H1 (cell line): ENCODE data around the gene GNA12. TPM values are rescaled to one million over a fixed set of nuclear protein-coding genes. Genes with fewer than 3 reads are reported as not detected.

Experiments used
- CTCF ChIA-PET: fragments of 300-600 bp; sonication (Branson Sonifier 250); formaldehyde crosslinking; loops from one replicate; lab custom pipeline; 2021; ENCODE audit not compliant: partially characterized antibody; lab: Charles Lee
- POLR2A ChIA-PET: fragments of 300-600 bp; sonication (Branson Sonifier 250); formaldehyde crosslinking; loops from one replicate; lab custom pipeline; 2021; ENCODE audit warnings: inconsistent platforms; ENCODE audit not compliant: partially characterized antibody; lab: Charles Lee
- DNase-seq, 2 experiments: peaks; one replicate each; pipeline versions ENCODE4 v3.0.0 to v3.0.0-alpha.2; 2010 to 2022; ENCODE audit warnings: low spot score in 2 of 2, low read depth in 1 of 2, mixed read lengths in 1 of 2
- FAIRE-seq: peaks from 2 replicates; lab custom pipeline; 2011; peaks lifted over from hg19 to GRCh38; lab: Jason Lieb, UNC
- H2AFZ ChIP-seq: 2 replicates; pipeline ENCODE4 v1.8.1; 2012; ENCODE audit warnings: low read length, inconsistent platforms
- H2AK5ac ChIP-seq: 2 replicates; pipeline ENCODE4 v1.6.1; 2013; ENCODE audit warnings: low read depth, low read length
- H2BK120ac ChIP-seq: replicated peaks from 2 replicates; pipeline ENCODE3; 2013; ENCODE audit warnings: low read depth, low read length, inconsistent platforms
- H2BK12ac ChIP-seq: 2 replicates; pipeline ENCODE4 v1.6.1; 2013; ENCODE audit warnings: low read depth, low read length
- H2BK15ac ChIP-seq: 2 replicates; pipeline ENCODE4 v1.6.1; 2013; ENCODE audit warnings: low read length
- H2BK20ac ChIP-seq: 2 replicates; pipeline ENCODE4 v1.6.1; 2013; ENCODE audit warnings: low read length
- H2BK5ac ChIP-seq: 2 replicates; pipeline ENCODE4 v1.6.1; 2013; ENCODE audit warnings: low read depth, low read length
- H3K14ac ChIP-seq: 2 replicates; pipeline ENCODE4 v1.6.1; 2013; ENCODE audit warnings: inconsistent platforms; ENCODE audit not compliant: insufficient read length
- H3K18ac ChIP-seq: 2 replicates; pipeline ENCODE4 v1.6.1; 2013; ENCODE audit warnings: low read length; ENCODE audit errors: extremely low read depth
- H3K23ac ChIP-seq: 2 replicates; pipeline ENCODE4 v1.6.1; 2013; ENCODE audit warnings: inconsistent platforms; ENCODE audit not compliant: insufficient read length
- H3K23me2 ChIP-seq: 2 replicates; pipeline ENCODE4 v1.6.1; 2013; ENCODE audit warnings: low read depth, low read length
- H3K27ac ChIP-seq: 2 replicates; pipeline ENCODE4 v1.6.1; 2011; ENCODE audit warnings: low read depth, low read length, inconsistent platforms
- H3K27me3 ChIP-seq, 4 experiments: replicated peaks in 1 of 4; 1 replicate in 1 of 4; 2 replicates in 3 of 4; pipeline versions ENCODE4 v1.6.1 to v1.8.1; 2011 to 2013; ENCODE audit warnings: low read length in 3 of 4, mild to moderate bottlenecking in 3 of 4, inconsistent platforms in 2 of 4, mixed read lengths in 2 of 4, moderate library complexity in 1 of 4; ENCODE audit not compliant: control insufficient read depth in 3 of 4, insufficient read depth in 3 of 4; ENCODE audit errors: extremely low read depth in 1 of 4
- H3K36me3 ChIP-seq, 4 experiments: 2 replicates each; pipeline versions ENCODE4 v1.6.1 to v1.8.1; 2011 to 2013; ENCODE audit warnings: mild to moderate bottlenecking in 4 of 4, low read length in 3 of 4, moderate library complexity in 2 of 4, control low read depth in 1 of 4, inconsistent platforms in 1 of 4; ENCODE audit not compliant: insufficient read depth in 4 of 4, control insufficient read depth in 2 of 4
- H3K4ac ChIP-seq: replicated peaks from 2 replicates; pipeline ENCODE3; 2013; ENCODE audit warnings: low read length, low read depth, mixed read lengths, inconsistent platforms; ENCODE audit not compliant: insufficient read length
- H3K4me1 ChIP-seq, 4 experiments: replicated peaks in 1 of 4; 1 replicate in 1 of 4; 2 replicates in 3 of 4; pipeline versions ENCODE4 v1.6.1 to v1.8.1; 2011 to 2013; ENCODE audit warnings: low read length in 3 of 4, inconsistent platforms in 2 of 4, mixed read lengths in 1 of 4; ENCODE audit not compliant: insufficient read depth in 4 of 4, control insufficient read depth in 3 of 4
- H3K4me2 ChIP-seq, 2 experiments: 2 replicates each; pipeline versions ENCODE4 v1.6.1 to v1.8.1; 2011 to 2013; ENCODE audit warnings: low read depth in 2 of 2, low read length in 2 of 2, control low read depth in 1 of 2, inconsistent platforms in 1 of 2, mild to moderate bottlenecking in 1 of 2; ENCODE audit not compliant: insufficient read depth in 1 of 2
- H3K4me3 ChIP-seq, 4 experiments: fragments of 200-600, 300-600 bp in 1 of 4; sonication (generic), shearing (Covaris generic), sonication (Bioruptor Twin) in 1 of 4; 2 replicates each; pipeline versions ENCODE4 v1.5.1 to v1.8.1; 2011 to 2016; ENCODE audit warnings: low read length in 4 of 4, low read depth in 3 of 4, control low read depth in 2 of 4, inconsistent platforms in 2 of 4, mild to moderate bottlenecking in 2 of 4, mixed read lengths in 1 of 4, moderate library complexity in 1 of 4; ENCODE audit not compliant: insufficient read depth in 2 of 4; ENCODE audit errors: extremely low read depth in 1 of 4
- H3K56ac ChIP-seq: replicated peaks from 2 replicates; pipeline ENCODE3; 2013; ENCODE audit warnings: low read depth, mild to moderate bottlenecking, mixed read lengths, low read length, inconsistent platforms; ENCODE audit not compliant: insufficient read length
- H3K79me1 ChIP-seq: 2 replicates; pipeline ENCODE4 v1.6.1; 2013; ENCODE audit warnings: low read depth, low read length, control low read depth
- H3K79me2 ChIP-seq, 2 experiments: 2 replicates each; pipeline versions ENCODE4 v1.6.1 to v1.8.1; 2012 to 2013; ENCODE audit warnings: low read length in 2 of 2, mild to moderate bottlenecking in 2 of 2, inconsistent platforms in 1 of 2; ENCODE audit not compliant: insufficient read depth in 2 of 2, control insufficient read depth in 1 of 2
- H3K9ac ChIP-seq, 4 experiments: replicated peaks in 1 of 4; 1 replicate in 1 of 4; 2 replicates in 3 of 4; pipeline versions ENCODE4 v1.6.1 to v1.8.1; 2011 to 2013; ENCODE audit warnings: low read depth in 3 of 4, low read length in 3 of 4, control low read depth in 2 of 4, mild to moderate bottlenecking in 2 of 4, moderate library complexity in 2 of 4, inconsistent platforms in 1 of 4; ENCODE audit errors: extremely low read depth in 1 of 4
- H3K9me3 ChIP-seq, 2 experiments: 2 replicates each; pipeline versions ENCODE4 v1.6.1 to v1.8.1; 2012 to 2013; ENCODE audit warnings: mild to moderate bottlenecking in 2 of 2, moderate library complexity in 2 of 2, control low read depth in 1 of 2, inconsistent platforms in 1 of 2, low read depth in 1 of 2, low read length in 1 of 2, mixed read lengths in 1 of 2; ENCODE audit not compliant: insufficient read depth in 2 of 2
- H4K20me1 ChIP-seq, 2 experiments: replicated peaks in 1 of 2; 2 replicates each; pipeline versions ENCODE3 to v1.8.1; 2011 to 2013; ENCODE audit warnings: inconsistent platforms in 2 of 2, low read length in 2 of 2, mild to moderate bottlenecking in 1 of 2; ENCODE audit not compliant: insufficient read depth in 2 of 2, control insufficient read depth in 1 of 2
- H4K5ac ChIP-seq: 2 replicates; pipeline ENCODE4 v1.6.1; 2013; ENCODE audit warnings: low read length, low read depth, mixed read lengths, inconsistent platforms; ENCODE audit not compliant: insufficient read length
- H4K8ac ChIP-seq: 2 replicates; pipeline ENCODE4 v1.8.0; 2013; ENCODE audit warnings: mild to moderate bottlenecking, moderate library complexity, low read length, inconsistent platforms; ENCODE audit not compliant: insufficient read depth; ENCODE audit errors: extremely low read depth
- H4K91ac ChIP-seq: replicated peaks from 2 replicates; pipeline ENCODE3; 2013; ENCODE audit warnings: low read length, mixed read lengths, inconsistent platforms; ENCODE audit not compliant: insufficient read length
- BACH1 ChIP-seq: IDR thresholded peaks from 2 replicates; pipeline ENCODE4 v1.6.1; 2012; ENCODE audit warnings: low read length, improper control_type of control experiment
- EGR1 ChIP-seq: IDR thresholded peaks from 2 replicates; pipeline ENCODE4 v1.6.1; 2011; ENCODE audit warnings: low read depth, low read length, borderline replicate concordance
- EP300 ChIP-seq, 2 experiments: IDR thresholded peaks; 1 replicate in 1 of 2; 2 replicates in 1 of 2; pipeline ENCODE4 v1.6.1; 2011 to 2012; ENCODE audit warnings: low read depth in 2 of 2, low read length in 2 of 2, mild to moderate bottlenecking in 2 of 2, borderline replicate concordance in 1 of 2, inconsistent platforms in 1 of 2, moderate library complexity in 1 of 2
- GTF2F1 ChIP-seq: IDR thresholded peaks from 2 replicates; pipeline ENCODE4 v1.6.1; 2012; ENCODE audit warnings: low read depth, low read length, improper control_type of control experiment, borderline replicate concordance
- HDAC6 ChIP-seq: IDR thresholded peaks from one replicate; pipeline ENCODE4 v1.7.1; 2012; ENCODE audit warnings: low read depth, mild to moderate bottlenecking, inconsistent platforms, low read length, moderate library complexity
- JUN ChIP-seq: IDR thresholded peaks from 2 replicates; pipeline ENCODE4 v1.6.1; 2011; ENCODE audit warnings: low read depth, mild to moderate bottlenecking, improper control_type of control experiment, low read length
- KDM5A ChIP-seq: fragments of 200-600 bp; IDR thresholded peaks from 2 replicates; pipeline ENCODE4 v1.7.1; 2012; ENCODE audit warnings: mild to moderate bottlenecking, low read length, inconsistent platforms, mixed read lengths
- PHF8 ChIP-seq: fragments of 200-600 bp; sonication (generic); conservative IDR thresholded peaks from 2 replicates; pipeline ENCODE4 v1.7.1; 2012; ENCODE audit warnings: low read depth, mild to moderate bottlenecking, inconsistent platforms, low read length, moderate library complexity
- SIRT6 ChIP-seq: IDR thresholded peaks from one replicate; pipeline ENCODE4 v1.7.1; 2012; ENCODE audit warnings: low read length, inconsistent platforms
- SRF ChIP-seq: IDR thresholded peaks from 2 replicates; pipeline ENCODE4 v1.6.1; 2011; ENCODE audit warnings: mild to moderate bottlenecking, low read depth, low read length, moderate library complexity
- WGBS, 2 experiments: shearing (Covaris generic) in 1 of 2; methylation state at CpG; one replicate each; pipeline versions ENCODE4 v1.1.6 to v1.1.7; 2013 to 2015; ENCODE audit warnings: low lambda C conversion rate in 2 of 2, mixed read lengths in 2 of 2, inconsistent platforms in 1 of 2, low coverage in 1 of 2, missing lambda C conversion rate in 1 of 2; ENCODE audit not compliant: insufficient replicate concordance in 2 of 2, insufficient coverage in 1 of 2, insufficient read length in 1 of 2; ENCODE audit errors: extremely low coverage in 1 of 2, missing lambda C conversion rate in 1 of 2; 5-methylcytosine and 5-hydroxymethylcytosine counted together
- polyA plus RNA-seq, 7 experiments: library from polyadenylated mRNA; depleted of rRNA in 3 of 7; stranded (reverse) in 5 of 7; unstranded in 2 of 7; fragments of >200 nt in 5 of 7; fragments of 200-250 nt in 2 of 7; gene quantifications; 1 replicate in 5 of 7; 2 replicates in 1 of 7; 4 replicates in 1 of 7; pipeline versions ENCODE4 v1.2.1 to v1.2.3, GENCODE V29; 2011 to 2013; ENCODE audit warnings: missing spikeins in 2 of 7, mixed read lengths in 2 of 7
- total RNA-seq: library from RNA; stranded (reverse); fragmentation: NEBNext Ultra II Directional; extraction: Animal tissue kit (Norgen Biotek cat#: 25700); gene quantifications from 2 replicates; pipeline ENCODE4 v1.2.1, GENCODE V29; 2021
- TF ChIP-seq, protein P1 (sequence below): IDR thresholded peaks from 2 replicates; pipeline ENCODE4 v1.6.1; 2012; ENCODE audit warnings: inconsistent platforms
- TF ChIP-seq, protein P2 (sequence below): IDR thresholded peaks from 2 replicates; pipeline ENCODE4 v1.6.1; 2012; ENCODE audit warnings: low read length, inconsistent platforms

The GNA12 gene
- total and polyA plus RNA-seq, 2 of the 8 experiments (the other 6 are each of a cell fraction or from before 2014, with no cell fraction given): 96.5 to 109 TPM

DNA sequence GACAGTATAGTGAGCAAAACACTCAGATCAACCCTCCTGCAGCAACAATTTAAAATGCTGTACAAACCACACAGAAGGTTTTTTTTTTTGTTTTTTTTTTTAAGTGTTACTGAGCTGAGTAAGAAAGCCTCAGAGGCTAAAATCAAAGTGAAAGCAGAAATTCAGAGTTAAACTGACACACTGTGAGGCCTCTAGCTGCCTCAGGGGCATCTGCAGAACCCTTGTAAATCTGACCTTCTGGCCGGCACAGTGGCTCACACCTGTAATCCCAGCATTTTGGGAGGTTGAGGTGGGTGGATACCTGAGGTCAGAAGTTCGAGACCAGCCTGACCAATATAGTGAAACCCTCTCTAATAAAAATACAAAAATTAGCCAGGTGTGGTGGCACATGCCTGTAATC lies 7.4 kb upstream of the GNA12 start:
- Histone ChIP-seq H3K27ac (no peak overlapping the region), H4K20me1 (peaks cover 0 to 9% of the 10 kb centered on the region in 2 experiments), H2BK15ac (no peak overlapping the region), H3K9ac (no peak overlapping the region), H2BK12ac (no peak overlapping the region), H4K8ac (no peak overlapping the region), H3K4me2 (no peak overlapping the region), H3K36me3 (no peaks in the 10 kb centered on the region), H2AK5ac (no peak overlapping the region), H3K4me1 (no peaks in the 10 kb centered on the region), H2AFZ (no peak overlapping the region), H3K23me2 (peaks cover 9% of the 10 kb centered on the region; the same call in 1 of the 2 replicates), H3K18ac (no peak overlapping the region), H2BK20ac (no peak overlapping the region), H3K4ac (no peak overlapping the region), H3K56ac (no peak overlapping the region), H3K79me2 (no peaks in the 10 kb centered on the region), H3K27me3 (no peaks in the 10 kb centered on the region; a peak in 2 of 7 replicates), H3K14ac (no peak overlapping the region), H4K5ac (no peak overlapping the region), H3K23ac (no peak overlapping the region), H3K79me1 (no peaks in the 10 kb centered on the region), H3K4me3 (no peak overlapping the region), H2BK5ac (no peak overlapping the region), H4K91ac (no peak overlapping the region), H3K9me3 (peaks cover 0 to 5% of the 10 kb centered on the region in 2 experiments; a peak in 1 of 4 replicates), H2BK120ac (no peak overlapping the region)
- CTCF ChIA-PET: interaction anchor here (0.9 kb wide), 1 partner anchor 11 kb away, joined by 4 read pairs; no protein-coding TSS in a partner anchor
- FAIRE-seq (no peak), DNase-seq (no peak)
- WGBS, 2 experiments: 76% methylated on average over 2 of the region's 2 CpGs; no CpG with 5 or more reads in 1 of the 2 experiments
- POLR2A ChIA-PET: interaction anchor here (0.6 to 1.1 kb wide), 2 partner anchors 9 to 996 kb away, joined by 3 read pairs; no protein-coding TSS in a partner anchor
- no peak for TF ChIP-seq EP300 (IDR thresholded peaks at IDR 0.05; ENCODE audit: borderline replicate concordance in 1 of 2, low read depth in 2 of 2, low read length in 2 of 2)
- TF ChIP-seq BACH1: no peak
- TF ChIP-seq HDAC6: no peak
- TF ChIP-seq PHF8: no peak
- TF ChIP-seq GTF2F1: no peak
- no peak for TF ChIP-seq KDM5A
- TF ChIP-seq SIRT6: no peak
- TF ChIP-seq JUN: no peak
- TF ChIP-seq, protein P1, sequence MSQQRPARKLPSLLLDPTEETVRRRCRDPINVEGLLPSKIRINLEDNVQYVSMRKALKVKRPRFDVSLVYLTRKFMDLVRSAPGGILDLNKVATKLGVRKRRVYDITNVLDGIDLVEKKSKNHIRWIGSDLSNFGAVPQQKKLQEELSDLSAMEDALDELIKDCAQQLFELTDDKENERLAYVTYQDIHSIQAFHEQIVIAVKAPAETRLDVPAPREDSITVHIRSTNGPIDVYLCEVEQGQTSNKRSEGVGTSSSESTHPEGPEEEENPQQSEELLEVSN: no peak
- no peak for TF ChIP-seq EGR1
- TF ChIP-seq SRF: no peak
- TF ChIP-seq, protein P2, sequence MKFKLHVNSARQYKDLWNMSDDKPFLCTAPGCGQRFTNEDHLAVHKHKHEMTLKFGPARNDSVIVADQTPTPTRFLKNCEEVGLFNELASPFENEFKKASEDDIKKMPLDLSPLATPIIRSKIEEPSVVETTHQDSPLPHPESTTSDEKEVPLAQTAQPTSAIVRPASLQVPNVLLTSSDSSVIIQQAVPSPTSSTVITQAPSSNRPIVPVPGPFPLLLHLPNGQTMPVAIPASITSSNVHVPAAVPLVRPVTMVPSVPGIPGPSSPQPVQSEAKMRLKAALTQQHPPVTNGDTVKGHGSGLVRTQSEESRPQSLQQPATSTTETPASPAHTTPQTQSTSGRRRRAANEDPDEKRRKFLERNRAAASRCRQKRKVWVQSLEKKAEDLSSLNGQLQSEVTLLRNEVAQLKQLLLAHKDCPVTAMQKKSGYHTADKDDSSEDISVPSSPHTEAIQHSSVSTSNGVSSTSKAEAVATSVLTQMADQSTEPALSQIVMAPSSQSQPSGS: no peak
